Liver (tissue), 9 donors: ENCODE measurements around the gene OR4K14. TPM values are rescaled to one million over a fixed set of nuclear protein-coding genes. Genes with fewer than 3 reads are reported as not detected.

Source experiments
- DNase-seq: peaks from one replicate; pipeline ENCODE4 v3.0.0-alpha.2; 2017; ENCODE audit warnings: low spot score
- H3K27ac ChIP-seq, 2 donors: one replicate each; pipeline ENCODE4 v1.7.0; 2013; ENCODE audit warnings: inconsistent platforms in 2 of 2, low read length in 2 of 2, control low read depth in 1 of 2, low read depth in 1 of 2, mild to moderate bottlenecking in 1 of 2
- H3K27me3 ChIP-seq, 4 donors: one replicate each; pipeline versions ENCODE4 v1.6.1 to v1.7.0; 2013; ENCODE audit warnings: low read length in 3 of 4, inconsistent platforms in 1 of 4, mild to moderate bottlenecking in 1 of 4, moderate library complexity in 1 of 4; ENCODE audit not compliant: control insufficient read depth in 4 of 4, insufficient read depth in 4 of 4
- H3K36me3 ChIP-seq, 4 donors: one replicate each; pipeline versions ENCODE4 v1.6.1 to v1.7.0; 2013; ENCODE audit warnings: low read length in 3 of 4, mild to moderate bottlenecking in 3 of 4, low read depth in 1 of 4, moderate library complexity in 1 of 4; ENCODE audit not compliant: control insufficient read depth in 4 of 4, insufficient read depth in 3 of 4
- H3K4me1 ChIP-seq, 4 donors: one replicate each; pipeline versions ENCODE4 v1.6.1 to v1.7.0; 2013; ENCODE audit warnings: low read length in 3 of 4, mild to moderate bottlenecking in 3 of 4, moderate library complexity in 1 of 4; ENCODE audit not compliant: control insufficient read depth in 4 of 4, insufficient read depth in 4 of 4
- H3K4me3 ChIP-seq, 3 donors: one replicate each; pipeline versions ENCODE4 v1.6.1 to v1.7.0; 2013; ENCODE audit warnings: low read length in 3 of 3, control low read depth in 1 of 3, low read depth in 1 of 3, mild to moderate bottlenecking in 1 of 3
- H3K9ac ChIP-seq, 2 donors: one replicate each; pipeline ENCODE4 v1.7.0; 2013; ENCODE audit warnings: low read length in 2 of 2, mild to moderate bottlenecking in 2 of 2, moderate library complexity in 2 of 2, control low read depth in 1 of 2, low read depth in 1 of 2
- H3K9me3 ChIP-seq, 4 donors: one replicate each; pipeline versions ENCODE4 v1.6.1 to v1.7.0; 2013; ENCODE audit warnings: low read length in 3 of 4; ENCODE audit not compliant: control insufficient read depth in 4 of 4
- EGR1 ChIP-seq, 2 donors: IDR thresholded peaks; 2 replicates each; pipeline ENCODE4 v1.6.1; 2016 to 2018; ENCODE audit warnings: antibody characterized with exemption in 2 of 2, low read depth in 2 of 2
- FOXA1 ChIP-seq: IDR thresholded peaks from 2 replicates; pipeline ENCODE4 v1.6.1; 2016; ENCODE audit warnings: antibody characterized with exemption
- FOXA2 ChIP-seq: IDR thresholded peaks from 2 replicates; pipeline ENCODE4 v1.6.1; 2016; ENCODE audit warnings: antibody characterized with exemption
- HNF4A ChIP-seq, 2 donors: conservative IDR thresholded peaks; 2 replicates each; pipeline ENCODE4 v1.6.1; 2016; ENCODE audit warnings: antibody characterized with exemption in 2 of 2, mild to moderate bottlenecking in 2 of 2
- JUND ChIP-seq, 2 donors: IDR thresholded peaks; 2 replicates each; pipeline ENCODE4 v1.6.1; 2016; ENCODE audit warnings: antibody characterized with exemption in 2 of 2
- NR2F2 ChIP-seq: IDR thresholded peaks from 2 replicates; pipeline ENCODE4 v1.6.1; 2016; ENCODE audit warnings: antibody characterized with exemption
- RAD21 ChIP-seq, 2 donors: IDR thresholded peaks; 2 replicates each; pipeline ENCODE4 v1.6.1; 2016; ENCODE audit warnings: antibody characterized with exemption in 2 of 2, mild to moderate bottlenecking in 2 of 2
- RXRA ChIP-seq, 2 donors: IDR thresholded peaks; 2 replicates each; pipeline ENCODE4 v1.6.1; 2017 to 2018; ENCODE audit warnings: antibody characterized with exemption in 2 of 2, mild to moderate bottlenecking in 1 of 2
- SP1 ChIP-seq: IDR thresholded peaks from 2 replicates; pipeline ENCODE4 v1.6.1; 2018; ENCODE audit warnings: antibody characterized with exemption, mild to moderate bottlenecking
- TAF1 ChIP-seq: conservative IDR thresholded peaks from 2 replicates; pipeline ENCODE4 v1.6.1; 2016; ENCODE audit warnings: antibody characterized with exemption, mild to moderate bottlenecking
- YY1 ChIP-seq: IDR thresholded peaks from 2 replicates; pipeline ENCODE4 v1.6.1; 2016; ENCODE audit warnings: antibody characterized with exemption, mild to moderate bottlenecking
- WGBS: extraction: QIAGEN DNeasy Blood & Tissue Kit; methylation state at CpG from one replicate; pipeline ENCODE4 v1.1.7; 2013; 5-methylcytosine and 5-hydroxymethylcytosine counted together
- polyA plus RNA-seq, 2 donors: library from polyadenylated mRNA; stranded (reverse) in 1 of 2; unstranded in 1 of 2; fragments of 200-250 nt in 1 of 2; fragments of >200 nt in 1 of 2; fragmentation: Nextera tagmentation in 1 of 2; extraction: Ambion mirVana in 1 of 2; gene quantifications; one replicate each; pipeline versions ENCODE4 v1.2.1 to v1.2.3, GENCODE V29; 2013 to 2015
- total RNA-seq, 2 donors: library from RNA; depleted of rRNA; stranded (reverse); fragments of >200 nt; gene quantifications; one replicate each; pipeline ENCODE4 v1.2.3, GENCODE V29; 2014
- TF ChIP-seq, protein P1 (sequence below): IDR thresholded peaks from 2 replicates; pipeline ENCODE4 v1.6.1; 2016; ENCODE audit warnings: antibody characterized with exemption
- TF ChIP-seq, protein P2 (sequence below): IDR thresholded peaks from 2 replicates; pipeline ENCODE4 v1.6.1; 2016; ENCODE audit warnings: antibody characterized with exemption
- TF ChIP-seq, protein P3 (sequence below): IDR thresholded peaks from 2 replicates; pipeline ENCODE4 v1.6.1; 2016; ENCODE audit warnings: antibody characterized with exemption
- TF ChIP-seq, protein P4 (sequence below): IDR thresholded peaks from 2 replicates; pipeline ENCODE4 v1.6.1; 2016; ENCODE audit warnings: antibody characterized with exemption, mild to moderate bottlenecking
- donor health status: healthy.
- donor health status: healthy.
- donor health status: healthy.
- donor health status: healthy.
- donor health status: healthy.

OR4K14 gene
- total and polyA plus RNA-seq, 4 donors: not detected

DNA sequence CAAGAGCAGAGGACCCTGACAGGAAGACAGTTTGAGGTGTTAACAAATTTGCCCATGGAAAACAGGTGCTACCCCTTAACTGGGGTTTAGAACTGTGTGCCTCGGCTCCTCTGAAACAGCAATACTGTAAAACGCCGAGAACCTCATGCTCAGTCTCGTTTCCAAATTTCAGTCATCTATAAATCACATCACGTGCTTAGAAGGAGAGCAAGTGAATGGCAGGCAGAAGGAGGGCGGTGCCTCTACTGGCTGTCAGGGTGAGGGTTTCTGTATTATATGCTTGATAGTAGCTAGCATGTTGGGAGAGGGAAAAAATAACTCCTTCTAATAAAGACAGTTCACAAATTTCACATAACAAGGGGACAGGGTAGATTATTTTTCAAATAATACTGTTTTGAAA lies 12.0 kb upstream of the OR4K14 start:
- no peak for DNase-seq
- Histone ChIP-seq H3K36me3 (no peaks in the 10 kb centered on the region), H3K9me3 (no peaks in the 10 kb centered on the region), H3K9ac (no peak overlapping the region), H3K4me1 (no peaks in the 10 kb centered on the region), H3K27ac (no peak overlapping the region), H3K4me3 (no peak overlapping the region), H3K27me3 (no peaks in the 10 kb centered on the region)
- TF ChIP-seq, protein P1, sequence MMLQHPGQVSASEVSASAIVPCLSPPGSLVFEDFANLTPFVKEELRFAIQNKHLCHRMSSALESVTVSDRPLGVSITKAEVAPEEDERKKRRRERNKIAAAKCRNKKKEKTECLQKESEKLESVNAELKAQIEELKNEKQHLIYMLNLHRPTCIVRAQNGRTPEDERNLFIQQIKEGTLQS: no peak
- no peak for TF ChIP-seq FOXA2
- TF ChIP-seq JUND (IDR thresholded peaks at IDR 0.05): no peak
- TF ChIP-seq, protein P2, sequence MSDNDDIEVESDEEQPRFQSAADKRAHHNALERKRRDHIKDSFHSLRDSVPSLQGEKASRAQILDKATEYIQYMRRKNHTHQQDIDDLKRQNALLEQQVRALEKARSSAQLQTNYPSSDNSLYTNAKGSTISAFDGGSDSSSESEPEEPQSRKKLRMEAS: no peak
- WGBS: 68% methylated on average over 6 of the region's 6 CpGs

DNA sequence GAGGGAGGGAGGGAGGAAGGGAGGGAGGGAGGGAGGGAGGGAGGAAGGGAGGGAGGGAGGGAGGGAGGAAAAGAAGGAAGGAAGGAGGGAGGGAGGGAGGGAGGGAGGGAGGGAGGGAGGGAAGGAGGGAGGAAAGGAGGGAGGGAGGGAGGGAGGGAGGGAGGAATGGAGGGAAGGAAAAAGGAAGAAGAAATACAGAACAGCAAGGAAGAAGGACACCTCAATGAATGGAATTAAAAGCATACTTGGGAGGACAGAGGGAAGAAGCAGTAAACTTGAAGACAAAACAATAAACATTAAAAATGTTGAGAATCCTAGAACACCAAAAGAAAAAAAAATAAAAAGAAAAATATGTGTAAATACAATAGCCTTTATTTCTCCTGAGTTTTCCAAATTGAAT lies 11.0 kb downstream of the OR4K14 start:
- Histone ChIP-seq H3K4me1 (no peaks in the 10 kb centered on the region), H3K27ac (no peak overlapping the region), H3K4me3 (no peak overlapping the region), H3K9ac (no peak overlapping the region), H3K9me3 (no peaks in the 10 kb centered on the region), H3K27me3 (no peaks in the 10 kb centered on the region), H3K36me3 (no peaks in the 10 kb centered on the region)
- no peak for DNase-seq
- TF ChIP-seq TAF1: no peak
- no peak for TF ChIP-seq EGR1 (IDR thresholded peaks at IDR 0.05; ENCODE audit: low read depth in 2 of 2)
- no peak for TF ChIP-seq NR2F2
- no peak for TF ChIP-seq SP1

DNA sequence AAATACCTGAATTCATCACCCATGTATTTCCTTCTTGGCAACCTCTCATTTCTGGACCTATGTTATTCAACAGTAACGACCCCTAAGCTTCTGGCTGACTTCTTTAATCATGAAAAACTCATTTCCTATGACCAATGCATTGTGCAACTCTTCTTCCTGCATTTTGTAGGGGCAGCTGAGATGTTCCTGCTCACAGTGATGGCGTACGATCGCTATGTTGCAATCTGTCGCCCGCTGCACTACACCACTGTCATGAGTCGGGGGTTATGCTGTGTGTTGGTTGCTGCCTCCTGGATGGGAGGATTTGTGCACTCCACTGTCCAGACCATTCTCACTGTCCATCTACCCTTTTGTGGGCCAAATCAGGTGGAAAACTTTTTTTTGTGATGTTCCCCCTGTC lies 16.8 kb downstream of the OR4K14 start:
- Histone ChIP-seq H3K4me3 (no peak overlapping the region), H3K4me1 (no peaks in the 10 kb centered on the region), H3K27me3 (no peaks in the 10 kb centered on the region), H3K9me3 (no peaks in the 10 kb centered on the region), H3K27ac (no peak overlapping the region), H3K36me3 (no peaks in the 10 kb centered on the region), H3K9ac (no peak overlapping the region)
- DNase-seq: no peak
- 72% methylated on average over 7 of the region's 7 CpGs for WGBS
- TF ChIP-seq, protein P3, sequence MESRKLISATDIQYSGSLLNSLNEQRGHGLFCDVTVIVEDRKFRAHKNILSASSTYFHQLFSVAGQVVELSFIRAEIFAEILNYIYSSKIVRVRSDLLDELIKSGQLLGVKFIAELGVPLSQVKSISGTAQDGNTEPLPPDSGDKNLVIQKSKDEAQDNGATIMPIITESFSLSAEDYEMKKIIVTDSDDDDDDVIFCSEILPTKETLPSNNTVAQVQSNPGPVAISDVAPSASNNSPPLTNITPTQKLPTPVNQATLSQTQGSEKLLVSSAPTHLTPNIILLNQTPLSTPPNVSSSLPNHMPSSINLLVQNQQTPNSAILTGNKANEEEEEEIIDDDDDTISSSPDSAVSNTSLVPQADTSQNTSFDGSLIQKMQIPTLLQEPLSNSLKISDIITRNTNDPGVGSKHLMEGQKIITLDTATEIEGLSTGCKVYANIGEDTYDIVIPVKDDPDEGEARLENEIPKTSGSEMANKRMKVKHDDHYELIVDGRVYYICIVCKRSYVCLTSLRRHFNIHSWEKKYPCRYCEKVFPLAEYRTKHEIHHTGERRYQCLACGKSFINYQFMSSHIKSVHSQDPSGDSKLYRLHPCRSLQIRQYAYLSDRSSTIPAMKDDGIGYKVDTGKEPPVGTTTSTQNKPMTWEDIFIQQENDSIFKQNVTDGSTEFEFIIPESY: no peak
- TF ChIP-seq NR2F2: no peak
- no peak for TF ChIP-seq RAD21 (IDR thresholded peaks at IDR 0.05)
- no peak for TF ChIP-seq RXRA (IDR thresholded peaks at IDR 0.05)
- no peak for TF ChIP-seq HNF4A (conservative IDR thresholded peaks at IDR 0.05)
- TF ChIP-seq, protein P4, sequence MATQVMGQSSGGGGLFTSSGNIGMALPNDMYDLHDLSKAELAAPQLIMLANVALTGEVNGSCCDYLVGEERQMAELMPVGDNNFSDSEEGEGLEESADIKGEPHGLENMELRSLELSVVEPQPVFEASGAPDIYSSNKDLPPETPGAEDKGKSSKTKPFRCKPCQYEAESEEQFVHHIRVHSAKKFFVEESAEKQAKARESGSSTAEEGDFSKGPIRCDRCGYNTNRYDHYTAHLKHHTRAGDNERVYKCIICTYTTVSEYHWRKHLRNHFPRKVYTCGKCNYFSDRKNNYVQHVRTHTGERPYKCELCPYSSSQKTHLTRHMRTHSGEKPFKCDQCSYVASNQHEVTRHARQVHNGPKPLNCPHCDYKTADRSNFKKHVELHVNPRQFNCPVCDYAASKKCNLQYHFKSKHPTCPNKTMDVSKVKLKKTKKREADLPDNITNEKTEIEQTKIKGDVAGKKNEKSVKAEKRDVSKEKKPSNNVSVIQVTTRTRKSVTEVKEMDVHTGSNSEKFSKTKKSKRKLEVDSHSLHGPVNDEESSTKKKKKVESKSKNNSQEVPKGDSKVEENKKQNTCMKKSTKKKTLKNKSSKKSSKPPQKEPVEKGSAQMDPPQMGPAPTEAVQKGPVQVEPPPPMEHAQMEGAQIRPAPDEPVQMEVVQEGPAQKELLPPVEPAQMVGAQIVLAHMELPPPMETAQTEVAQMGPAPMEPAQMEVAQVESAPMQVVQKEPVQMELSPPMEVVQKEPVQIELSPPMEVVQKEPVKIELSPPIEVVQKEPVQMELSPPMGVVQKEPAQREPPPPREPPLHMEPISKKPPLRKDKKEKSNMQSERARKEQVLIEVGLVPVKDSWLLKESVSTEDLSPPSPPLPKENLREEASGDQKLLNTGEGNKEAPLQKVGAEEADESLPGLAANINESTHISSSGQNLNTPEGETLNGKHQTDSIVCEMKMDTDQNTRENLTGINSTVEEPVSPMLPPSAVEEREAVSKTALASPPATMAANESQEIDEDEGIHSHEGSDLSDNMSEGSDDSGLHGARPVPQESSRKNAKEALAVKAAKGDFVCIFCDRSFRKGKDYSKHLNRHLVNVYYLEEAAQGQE: no peak
- TF ChIP-seq, protein P2: no peak
- TF ChIP-seq YY1: no peak
- no peak for TF ChIP-seq JUND (IDR thresholded peaks at IDR 0.05)
- no peak for TF ChIP-seq EGR1 (IDR thresholded peaks at IDR 0.05; ENCODE audit: low read depth in 2 of 2)
- TF ChIP-seq FOXA1: no peak
- TF ChIP-seq, protein P1: no peak
